Epithelial cell of esophagus (primary cell): ENCODE measurements around the gene NLGN1.

Source experiments
- DNase-seq: peaks from one replicate; pipeline ENCODE4 v3.0.0; 2010; ENCODE audit warnings: low read depth
- H3K4me3 ChIP-seq: 2 replicates; pipeline ENCODE4 v1.5.1; 2011; ENCODE audit warnings: mild to moderate bottlenecking, low read length, control low read depth
- TF ChIP-seq, protein P1 (sequence below): IDR thresholded peaks from 2 replicates; pipeline ENCODE4 v1.5.1; 2011; ENCODE audit warnings: low read depth, mild to moderate bottlenecking, low read length, control low read depth, inconsistent platforms; ENCODE audit not compliant: insufficient read depth; ENCODE audit errors: missing control alignments

Gene NLGN1

DNA sequence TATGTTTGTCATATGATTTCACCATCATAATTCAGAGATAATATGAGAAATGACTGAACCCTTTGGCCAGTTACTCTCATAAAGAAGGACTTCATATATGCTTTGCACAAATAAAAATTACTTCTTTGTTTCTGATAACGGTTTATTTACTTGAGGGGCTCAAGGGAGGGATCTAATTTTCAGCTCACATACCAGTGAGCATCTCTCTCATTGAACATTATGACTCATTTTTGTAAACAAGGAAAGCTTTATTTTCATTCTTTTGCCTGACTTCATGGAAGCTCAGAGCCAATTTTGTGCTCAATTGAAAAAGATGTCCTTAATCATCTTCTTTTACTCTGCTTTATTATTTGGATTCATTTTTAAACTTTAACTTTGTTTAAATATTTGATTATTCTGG is 5.8 kb downstream of the NLGN1 start:
- DNase-seq: no peak
- H3K4me3 ChIP-seq: no peak overlapping the region
- TF ChIP-seq, protein P1, sequence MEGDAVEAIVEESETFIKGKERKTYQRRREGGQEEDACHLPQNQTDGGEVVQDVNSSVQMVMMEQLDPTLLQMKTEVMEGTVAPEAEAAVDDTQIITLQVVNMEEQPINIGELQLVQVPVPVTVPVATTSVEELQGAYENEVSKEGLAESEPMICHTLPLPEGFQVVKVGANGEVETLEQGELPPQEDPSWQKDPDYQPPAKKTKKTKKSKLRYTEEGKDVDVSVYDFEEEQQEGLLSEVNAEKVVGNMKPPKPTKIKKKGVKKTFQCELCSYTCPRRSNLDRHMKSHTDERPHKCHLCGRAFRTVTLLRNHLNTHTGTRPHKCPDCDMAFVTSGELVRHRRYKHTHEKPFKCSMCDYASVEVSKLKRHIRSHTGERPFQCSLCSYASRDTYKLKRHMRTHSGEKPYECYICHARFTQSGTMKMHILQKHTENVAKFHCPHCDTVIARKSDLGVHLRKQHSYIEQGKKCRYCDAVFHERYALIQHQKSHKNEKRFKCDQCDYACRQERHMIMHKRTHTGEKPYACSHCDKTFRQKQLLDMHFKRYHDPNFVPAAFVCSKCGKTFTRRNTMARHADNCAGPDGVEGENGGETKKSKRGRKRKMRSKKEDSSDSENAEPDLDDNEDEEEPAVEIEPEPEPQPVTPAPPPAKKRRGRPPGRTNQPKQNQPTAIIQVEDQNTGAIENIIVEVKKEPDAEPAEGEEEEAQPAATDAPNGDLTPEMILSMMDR: no peak

DNA sequence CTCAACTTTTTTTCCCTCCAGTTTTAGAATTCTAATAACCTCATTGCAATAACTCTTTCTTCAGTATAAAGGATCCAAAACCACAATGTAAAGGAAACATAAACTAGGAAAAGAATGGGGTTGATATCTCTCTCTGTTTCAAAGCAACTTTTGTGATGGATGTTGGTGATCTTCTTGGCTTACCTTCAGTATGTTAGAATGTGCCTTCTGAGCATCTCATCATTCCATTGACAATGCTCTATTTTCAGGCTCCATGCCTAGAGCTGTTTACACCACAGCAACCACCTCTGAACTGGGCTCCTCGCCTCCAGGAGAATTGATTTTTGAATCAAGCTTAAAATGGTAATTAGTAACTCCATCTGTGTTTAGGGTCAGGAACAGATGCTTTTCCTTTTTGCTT is 6.6 kb downstream of the NLGN1 start:
- H3K4me3 ChIP-seq: no peak overlapping the region
- TF ChIP-seq, protein P1: no peak
- DNase-seq: no peak

DNA sequence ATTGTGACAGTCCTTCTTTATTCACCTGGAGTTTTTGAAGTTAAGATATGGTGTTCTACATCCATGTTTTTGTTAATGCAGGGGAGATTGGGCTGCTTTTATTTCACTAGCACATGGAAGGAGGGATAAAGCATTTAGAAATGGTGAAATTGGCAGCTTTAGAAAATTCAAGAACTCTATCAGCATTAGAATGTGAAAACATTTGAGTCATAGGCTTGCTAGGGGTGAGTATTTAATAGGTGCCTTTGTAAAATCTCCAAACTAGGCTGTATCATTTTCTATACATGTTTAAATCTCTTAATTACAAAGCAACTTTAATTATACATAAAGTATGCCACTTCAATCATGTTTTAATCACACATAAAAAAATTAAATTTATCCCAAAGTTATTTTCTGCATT is 12.9 kb downstream of the NLGN1 start:
- H3K4me3 ChIP-seq: no peak overlapping the region
- no peak for DNase-seq
- TF ChIP-seq, protein P1: no peak

DNA sequence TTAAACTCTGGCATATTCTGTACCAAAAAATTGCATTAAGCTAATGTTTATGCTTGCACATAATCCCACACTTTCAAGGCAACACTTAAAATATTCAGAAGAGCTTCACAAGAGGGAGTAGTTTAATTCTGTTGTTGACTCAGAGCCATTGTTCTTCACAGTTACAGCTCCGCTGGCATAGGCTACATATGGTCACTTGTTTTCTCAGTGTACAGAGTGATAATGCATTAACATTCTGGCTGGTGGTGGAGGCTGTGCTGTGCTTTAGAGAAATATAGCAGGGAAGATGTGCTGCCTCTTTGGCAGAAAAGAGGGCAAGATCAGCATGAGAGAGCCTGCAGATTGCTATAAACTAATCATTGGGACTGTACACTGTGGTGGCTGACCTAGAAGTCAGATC is 13.3 kb downstream of the NLGN1 start:
- no peak for DNase-seq
- TF ChIP-seq, protein P1: no peak
- no peak overlapping the region for H3K4me3 ChIP-seq

DNA sequence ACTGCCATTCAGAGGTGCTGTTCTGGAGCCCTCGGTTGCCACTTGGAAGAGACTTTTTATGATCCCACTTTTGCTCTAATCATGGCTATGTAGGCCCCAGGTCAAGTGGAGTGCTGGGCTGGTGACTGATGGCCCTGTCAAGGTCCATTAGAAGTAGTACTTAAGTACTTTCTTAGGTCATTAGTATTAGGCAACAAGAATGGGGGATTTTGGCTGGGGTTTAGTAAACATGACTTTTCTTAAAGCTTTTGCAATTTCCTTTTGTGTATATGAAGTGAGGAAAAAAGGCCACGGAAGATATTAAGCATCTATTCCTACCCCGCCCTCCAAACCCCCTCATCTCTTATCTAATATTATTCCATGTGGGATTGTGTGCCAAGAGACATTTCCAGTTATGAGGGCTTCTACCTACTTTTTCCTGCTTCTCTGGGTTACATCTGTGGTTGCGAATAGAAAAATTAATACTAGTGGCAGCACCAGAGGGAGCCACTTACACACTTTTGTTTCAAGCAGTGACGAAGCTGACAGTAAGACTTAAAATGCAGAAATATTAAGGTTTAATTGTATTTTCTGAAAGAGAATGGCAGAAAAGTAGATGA is 13.9 kb downstream of the NLGN1 start:
- TF ChIP-seq, protein P1: peak; percentile 52
- H3K4me3 ChIP-seq: no peak overlapping the region
- DNase-seq: peak; percentile 51

DNA sequence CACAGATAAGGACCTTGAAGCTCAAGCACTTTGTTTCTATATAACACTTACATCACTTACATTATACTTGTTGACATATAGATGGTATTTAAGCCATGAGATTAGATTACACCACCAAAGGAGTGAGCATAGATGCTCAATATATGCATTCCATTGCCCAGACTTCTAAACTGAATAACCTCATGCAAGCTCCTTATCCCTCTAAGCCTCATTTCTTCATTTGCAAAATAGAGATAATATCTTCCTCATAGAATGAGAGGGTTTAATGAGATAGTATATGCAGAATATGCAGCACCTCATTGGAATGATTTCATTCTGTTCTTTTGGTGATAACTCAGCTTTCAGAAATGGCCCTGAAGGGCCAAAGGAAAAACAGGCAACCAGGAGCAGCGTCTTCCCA is 18.5 kb downstream of the NLGN1 start:
- no peak overlapping the region for H3K4me3 ChIP-seq
- TF ChIP-seq, protein P1: no peak
- DNase-seq: no peak

DNA sequence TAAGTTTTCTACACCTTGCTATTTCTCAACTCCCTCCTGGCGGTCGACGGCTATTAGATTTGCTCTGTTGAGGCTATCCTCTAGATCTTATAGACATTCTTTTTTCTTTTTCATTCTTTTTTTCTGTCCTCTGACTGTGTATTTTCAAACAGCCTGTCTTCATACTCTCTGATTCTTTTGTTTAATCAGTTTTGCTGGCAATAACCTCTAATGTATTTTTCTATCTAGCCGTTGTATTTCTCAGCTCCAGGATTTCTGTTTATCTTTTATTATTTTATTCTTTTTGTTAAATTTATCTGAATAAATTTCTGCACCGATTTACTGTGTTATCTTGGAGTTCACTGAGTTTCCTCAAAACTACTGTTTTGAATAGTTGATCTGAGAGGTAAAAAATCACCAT is 31.5 kb downstream of the NLGN1 start:
- no peak for DNase-seq
- H3K4me3 ChIP-seq: no peak overlapping the region
- TF ChIP-seq, protein P1: no peak
